Urinary bladder (tissue), 4 donors: ENCODE results near the gene KLHL8. TPM values are rescaled to one million over a fixed set of nuclear protein-coding genes. Genes with fewer than 3 reads are reported as not detected.

ENCODE experiments used
- DNase-seq: peaks from one replicate; pipeline ENCODE4 v3.0.0-alpha.2; 2015; ENCODE audit errors: extremely low spot score
- H3K27ac ChIP-seq: one replicate; pipeline ENCODE4 v1.5.1; 2013; ENCODE audit warnings: low read depth, mild to moderate bottlenecking, moderate library complexity
- H3K36me3 ChIP-seq: one replicate; pipeline ENCODE4 v1.6.1; 2013; ENCODE audit warnings: mild to moderate bottlenecking, moderate library complexity; ENCODE audit not compliant: insufficient read depth
- H3K4me1 ChIP-seq: one replicate; pipeline ENCODE4 v1.6.1; 2013; ENCODE audit warnings: mild to moderate bottlenecking, moderate library complexity; ENCODE audit not compliant: insufficient read depth
- H3K4me3 ChIP-seq: one replicate; pipeline ENCODE4 v1.5.1; 2013; ENCODE audit warnings: low read depth, low read length
- WGBS: extraction: QIAGEN DNeasy Blood & Tissue Kit; methylation state at CpG from one replicate; pipeline ENCODE4 v1.1.7; 2013; 5-methylcytosine and 5-hydroxymethylcytosine counted together
- polyA plus RNA-seq: library from polyadenylated mRNA; stranded (reverse); fragments of 200-250 nt; gene quantifications from one replicate; pipeline ENCODE4 v1.2.3, GENCODE V29; 2013
- total RNA-seq: library from RNA; depleted of rRNA; stranded (reverse); fragments of >200 nt; gene quantifications from one replicate; pipeline ENCODE4 v1.2.3, GENCODE V29; 2014
- donor health status: healthy with polysubstance abuse.
- donor health status: healthy.

The KLHL8 gene
- total and polyA plus RNA-seq, 2 donors = 7.2 to 32.7 TPM

GRCh38 chr4:87118421-87118820 is 102.0 kb downstream of the KLHL8 start:
- Histone ChIP-seq H3K27ac (no peak overlapping the region), H3K36me3 (peaks cover 5% of the 10 kb centered on the region), H3K4me3 (no peak overlapping the region), H3K4me1 (peaks cover 1% of the 10 kb centered on the region)
- WGBS = 97% methylated on average over 1 of the region's 1 CpG
- DNase-seq = no peak

DNA sequence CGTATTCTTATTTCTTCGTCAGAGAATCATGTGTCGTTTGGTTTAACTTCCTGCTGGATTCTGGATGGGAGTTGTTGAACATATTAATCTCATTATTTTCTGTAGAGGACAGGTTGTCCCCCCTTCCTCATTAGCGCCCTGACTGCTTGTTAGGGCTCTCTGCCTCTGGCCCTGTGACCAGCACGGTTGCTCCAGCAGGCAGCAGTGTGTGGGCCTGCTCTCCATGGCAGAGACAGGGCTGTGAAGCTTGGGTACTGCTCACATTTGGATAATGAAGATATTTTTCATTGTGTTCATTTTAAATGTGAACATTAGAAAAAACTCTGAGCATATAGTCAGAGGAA is 102.7 kb downstream of the KLHL8 start:
- DNase-seq = no peak
- 71% methylated on average over 5 of the region's 5 CpGs for WGBS
- peaks cover 5% of the 10 kb centered on the region for H3K36me3 ChIP-seq
- H3K4me3 ChIP-seq = no peak overlapping the region
- no peaks in the 10 kb centered on the region for H3K4me1 ChIP-seq
- H3K27ac ChIP-seq = no peak overlapping the region

GRCh38 chr4:87117051-87117731 is 103.2 kb downstream of the KLHL8 start:
- Histone ChIP-seq H3K4me3 (no peak overlapping the region), H3K27ac (no peak overlapping the region), H3K36me3 (peaks cover 5% of the 10 kb centered on the region)

GRCh38 chr4:87116231-87116630 is 104.2 kb downstream of the KLHL8 start:
- peaks cover 5% of the 10 kb centered on the region for H3K36me3 ChIP-seq
- H3K27ac ChIP-seq = no peak overlapping the region
- DNase-seq = no peak
- H3K4me1 ChIP-seq = no peaks in the 10 kb centered on the region
- no peak overlapping the region for H3K4me3 ChIP-seq
- WGBS = 67% methylated on average over 1 of the region's 1 CpG

More at GRCh38 chr4:87117051-87117731, 103.2 kb downstream of the KLHL8 start:
- 50% methylated on average over 8 of the region's 8 CpGs for WGBS
- DNase-seq = no peak
- H3K4me1 ChIP-seq = no peaks in the 10 kb centered on the region

DNA sequence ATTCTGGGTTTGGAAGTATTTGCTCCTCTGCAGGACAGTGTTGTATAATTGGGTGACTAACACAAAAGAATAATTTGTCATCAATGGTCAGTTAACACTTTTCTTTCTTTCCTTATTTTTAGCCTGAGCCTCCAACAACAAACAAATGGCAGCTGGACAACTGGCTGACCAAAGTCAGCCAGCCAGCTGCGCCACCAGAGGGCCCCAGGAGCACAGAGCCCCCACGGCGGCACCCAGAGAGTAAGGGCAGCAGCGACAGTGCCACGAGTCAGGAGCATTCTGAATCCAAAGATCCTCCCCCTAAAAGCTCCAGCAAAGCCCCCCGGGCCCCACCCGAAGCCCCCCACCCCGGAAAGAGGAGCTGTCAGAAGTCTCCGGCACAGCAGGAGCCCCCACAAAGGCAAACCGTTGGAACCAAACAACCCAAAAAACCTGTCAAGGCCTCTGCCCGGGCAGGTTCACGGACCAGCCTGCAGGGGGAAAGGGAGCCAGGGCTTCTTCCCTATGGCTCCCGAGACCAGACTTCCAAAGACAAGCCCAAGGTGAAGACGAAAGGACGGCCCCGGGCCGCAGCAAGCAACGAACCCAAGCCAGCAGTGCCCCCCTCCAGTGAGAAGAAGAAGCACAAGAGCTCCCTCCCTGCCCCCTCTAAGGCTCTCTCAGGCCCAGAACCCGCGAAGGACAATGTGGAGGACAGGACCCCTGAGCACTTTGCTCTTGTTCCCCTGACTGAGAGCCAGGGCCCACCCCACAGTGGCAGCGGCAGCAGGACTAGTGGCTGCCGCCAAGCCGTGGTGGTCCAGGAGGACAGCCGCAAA is 106.0 kb downstream of the KLHL8 start:
- Histone ChIP-seq H3K4me3 (no peak overlapping the region), H3K4me1 (no peaks in the 10 kb centered on the region), H3K36me3 (peaks cover 5% of the 10 kb centered on the region), H3K27ac (no peak overlapping the region)
- WGBS = 92% methylated on average over 24 of the region's 24 CpGs
- DNase-seq = no peak

GRCh38 chr4:87112063-87112462 is 108.4 kb downstream of the KLHL8 start:
- Histone ChIP-seq H3K36me3 (peaks cover 7% of the 10 kb centered on the region), H3K4me1 (no peaks in the 10 kb centered on the region), H3K27ac (no peak overlapping the region), H3K4me3 (no peak overlapping the region)
- no peak for DNase-seq
- 80% methylated on average over 4 of the region's 4 CpGs for WGBS

Other genes starting within 250 kb of the KLHL8 start
- gene HSD17B13, start 102.3 kb upstream of the KLHL8 start, total RNA-seq = 1.2 TPM
- gene HSD17B13, start 102.3 kb upstream of the KLHL8 start, polyA plus RNA-seq = 1.1 TPM
- gene HSD17B11, start 170.6 kb upstream of the KLHL8 start, total RNA-seq = 79.2 TPM
- 92.4 TPM for gene HSD17B11, start 170.6 kb upstream of the KLHL8 start, polyA plus RNA-seq
- gene NUDT9, start 202.0 kb upstream of the KLHL8 start, total RNA-seq = 16.6 TPM
- 42.0 TPM for gene NUDT9, start 202.0 kb upstream of the KLHL8 start, polyA plus RNA-seq